ENCODE data around the gene AAK1. TPM values are rescaled to one million over a fixed set of nuclear protein-coding genes. Genes with fewer than 3 reads are reported as not detected.
"Not testable (repeated sequence)": the region's sequence is repeated elsewhere in the genome, so short reads cannot be mapped to it uniquely, and the experiment has no call there.

Gene AAK1
- polyA plus RNA-seq, 1 of the 3 experiments (the other 2 are of a cell fraction) = 13.4 TPM

- no peaks in the 10 kb centered on the region for H3K27me3 ChIP-seq (ENCODE audit: insufficient read depth)
- no peak for DNase-seq
- no peaks in the 10 kb centered on the region for H3F3A ChIP-seq (replicated peaks; ENCODE audit: insufficient read depth)
These were observed 8.7 kb upstream of the AAK1 start for GRCh38 chr2:69652206-69652605.

DNA sequence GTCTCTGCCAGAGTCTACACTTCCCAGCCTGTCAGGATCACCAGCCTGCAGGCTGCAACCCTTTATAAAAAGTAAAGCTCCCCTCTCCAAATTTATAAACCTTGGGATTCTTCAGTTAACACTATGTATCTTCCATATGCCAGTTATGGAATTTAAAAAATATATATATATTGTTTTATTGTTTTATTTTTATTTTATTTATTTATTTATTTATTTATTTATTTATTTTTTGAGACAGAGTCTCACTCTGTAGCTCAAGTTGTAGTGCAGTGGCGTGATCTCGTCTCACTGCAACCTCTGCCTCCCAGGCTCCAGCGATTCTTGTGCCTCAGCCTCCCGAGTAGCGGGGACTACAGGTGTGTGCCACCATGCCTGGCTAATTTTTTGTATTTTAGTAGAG is 3.7 kb upstream of the AAK1 start:
- CTCF ChIA-PET = interaction anchor here (0.6 to 2.5 kb wide), 3 partner anchors 9 to 432 kb away, joined by 3 to 13 read pairs (median 3); no protein-coding TSS in a partner anchor
- over 99% methylated on average over 5 of the region's 5 CpGs for WGBS (ENCODE audit: low lambda C conversion rate)
- H3K4me1 ChIP-seq (ENCODE audit: control insufficient read depth in 1 of 2, insufficient read depth in 2 of 2, low read depth in 1 of 2, low read length in 1 of 2); H4K20me1 ChIP-seq (ENCODE audit: insufficient read depth); H3K9me2 ChIP-seq; H3K4me3 ChIP-seq (ENCODE audit: low read depth in 2 of 2, low read length in 1 of 2); H3K36me3 ChIP-seq (replicated peaks in 1 of 2; ENCODE audit: control insufficient read depth in 1 of 2, insufficient read depth in 2 of 2, low read length in 1 of 2); POLR2A ChIA-PET; H2AFZ ChIP-seq (ENCODE audit: low read depth); DNase-seq; H3K27me3 ChIP-seq (ENCODE audit: insufficient read depth); H3K9ac ChIP-seq; H3K9me3 ChIP-seq; H3K27ac ChIP-seq (ENCODE audit: low read depth in 2 of 2, low read length in 1 of 2); H3K4me2 ChIP-seq: not testable (repeated sequence)
- H3K79me2 ChIP-seq (ENCODE audit: insufficient read depth) = peaks cover 21% of the 10 kb centered on the region
- H3F3A ChIP-seq (replicated peaks; ENCODE audit: insufficient read depth) = peaks cover 21% of the 10 kb centered on the region

More at GRCh38 chr2:69652206-69652605, 8.7 kb upstream of the AAK1 start:
- Histone ChIP-seq H3K79me2 (ENCODE audit: insufficient read depth) (no peaks in the 10 kb centered on the region), H3K36me3 (replicated peaks in 1 of 2; ENCODE audit: control insufficient read depth in 1 of 2, insufficient read depth in 2 of 2, low read length in 1 of 2) (no peaks in the 10 kb centered on the region), H2AFZ (ENCODE audit: low read depth) (0 out of 2 replicates have a peak overlapping the region, but pooled peaks have one; percentile 75), H3K9ac (peak overlapping the region; percentile 14; the same call in 1 of the 2 replicates), H3K4me2 (peak overlapping the region; percentile 19; the same call in 1 of the 2 replicates), H3K4me3 (ENCODE audit: low read depth in 2 of 2, low read length in 1 of 2) (no peak overlapping the region), H3K27ac (ENCODE audit: low read depth in 2 of 2, low read length in 1 of 2) (peak overlapping the region in 1 of 2 experiments; percentile 68; a peak in 2 of 4 replicates), H3K4me1 (ENCODE audit: control insufficient read depth in 1 of 2, insufficient read depth in 2 of 2, low read depth in 1 of 2, low read length in 1 of 2) (no peaks in the 10 kb centered on the region), H3K9me3 (no peaks in the 10 kb centered on the region), H3K9me2 (no peaks in the 10 kb centered on the region), H4K20me1 (ENCODE audit: insufficient read depth) (no peaks in the 10 kb centered on the region)
- TF ChIP-seq JUND (IDR thresholded peaks at IDR 0.05) (peak; percentile 72), FOXJ3 (CRISPR knock-in tag; IDR thresholded peaks at IDR 0.05) (no peak), FOSL2 (IDR thresholded peaks at IDR 0.05; ENCODE audit: borderline replicate concordance, low read depth) (peak; percentile 71; the same call in 1 of the 2 replicates), TCF12 (IDR thresholded peaks at IDR 0.05) (peak; percentile 13; the same call in 1 of the 2 replicates)
- POLR2A ChIA-PET = no interaction called here
- CTCF ChIA-PET = interaction anchor here (1.4 kb wide), 1 partner anchor 72 kb away, joined by 4 read pairs; no protein-coding TSS in a partner anchor
- WGBS (ENCODE audit: low lambda C conversion rate) = 70% methylated on average over 7 of the region's 7 CpGs

DNA sequence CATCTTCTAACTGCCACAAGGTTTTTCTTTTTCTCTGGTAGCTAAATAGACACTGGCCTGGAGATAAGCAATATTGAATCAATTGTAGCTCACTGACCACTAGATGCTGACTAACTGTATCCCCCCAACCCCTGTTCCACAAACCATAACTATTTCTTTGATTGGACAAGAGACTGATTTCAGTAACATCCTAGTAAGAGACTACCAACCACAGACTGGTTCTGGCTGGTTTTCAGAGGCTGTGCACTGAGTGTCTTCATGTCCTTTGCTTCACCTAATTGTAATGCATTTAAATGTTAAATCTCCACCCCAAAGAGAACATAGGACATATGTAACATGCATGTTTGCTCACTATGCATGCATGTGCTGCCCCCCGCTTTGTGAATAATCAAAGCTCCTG is 3.2 kb upstream of the AAK1 start:
- Histone ChIP-seq H3K36me3 (replicated peaks in 1 of 2; ENCODE audit: control insufficient read depth in 1 of 2, insufficient read depth in 2 of 2, low read length in 1 of 2) (no peaks in the 10 kb centered on the region), H3F3A (replicated peaks; ENCODE audit: insufficient read depth) (peaks cover 21% of the 10 kb centered on the region), H3K4me2 (no peak overlapping the region), H3K9ac (no peak overlapping the region), H3K27ac (ENCODE audit: low read depth in 2 of 2, low read length in 1 of 2) (no peak overlapping the region), H2AFZ (ENCODE audit: low read depth) (no peak overlapping the region), H3K9me2 (no peaks in the 10 kb centered on the region), H3K9me3 (no peaks in the 10 kb centered on the region), H4K20me1 (ENCODE audit: insufficient read depth) (peaks cover 7% of the 10 kb centered on the region), H3K79me2 (ENCODE audit: insufficient read depth) (peaks cover 26% of the 10 kb centered on the region), H3K27me3 (ENCODE audit: insufficient read depth) (no peaks in the 10 kb centered on the region), H3K4me3 (ENCODE audit: low read depth in 2 of 2, low read length in 1 of 2) (no peak overlapping the region), H3K4me1 (ENCODE audit: control insufficient read depth in 1 of 2, insufficient read depth in 2 of 2, low read depth in 1 of 2, low read length in 1 of 2) (peaks cover 0 to 8% of the 10 kb centered on the region in 2 experiments; a peak in 2 of 4 replicates)
- no peak for DNase-seq
- 100% methylated on average over 1 of the region's 1 CpG for WGBS (ENCODE audit: low lambda C conversion rate)
- POLR2A ChIA-PET = no interaction called here
- TF ChIP-seq USF1 (IDR thresholded peaks at IDR 0.05; ENCODE audit: borderline replicate concordance, low read depth) = no peak
- TF ChIP-seq EZH2phosphoT487 (IDR thresholded peaks at IDR 0.05; ENCODE audit: borderline replicate concordance, low read depth) = no peak
- no peak for TF ChIP-seq FOXJ3 (CRISPR knock-in tag; IDR thresholded peaks at IDR 0.05)
- TF ChIP-seq GABPA (IDR thresholded peaks at IDR 0.05; ENCODE audit: low read depth) = no peak
- TF ChIP-seq TAF1 (IDR thresholded peaks at IDR 0.05; ENCODE audit: borderline replicate concordance, low read depth, low read length) = no peak
- TF ChIP-seq, protein P1, sequence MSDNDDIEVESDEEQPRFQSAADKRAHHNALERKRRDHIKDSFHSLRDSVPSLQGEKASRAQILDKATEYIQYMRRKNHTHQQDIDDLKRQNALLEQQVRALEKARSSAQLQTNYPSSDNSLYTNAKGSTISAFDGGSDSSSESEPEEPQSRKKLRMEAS (IDR thresholded peaks at IDR 0.05; ENCODE audit: low read depth) = no peak
- CTCF ChIA-PET = interaction anchor here (0.9 to 2.5 kb wide), 2 partner anchors 9 to 78 kb away, joined by 3 to 13 read pairs; no protein-coding TSS in a partner anchor
